Measurements from ENCODE around the gene CEACAM4. TPM values are rescaled to one million over a fixed set of nuclear protein-coding genes. Genes with fewer than 3 reads are reported as not detected.

CEACAM4 gene
- total RNA-seq, 6 experiments from 2014 or later = 0.29 to 3.4 (median 0.58) TPM

DNA sequence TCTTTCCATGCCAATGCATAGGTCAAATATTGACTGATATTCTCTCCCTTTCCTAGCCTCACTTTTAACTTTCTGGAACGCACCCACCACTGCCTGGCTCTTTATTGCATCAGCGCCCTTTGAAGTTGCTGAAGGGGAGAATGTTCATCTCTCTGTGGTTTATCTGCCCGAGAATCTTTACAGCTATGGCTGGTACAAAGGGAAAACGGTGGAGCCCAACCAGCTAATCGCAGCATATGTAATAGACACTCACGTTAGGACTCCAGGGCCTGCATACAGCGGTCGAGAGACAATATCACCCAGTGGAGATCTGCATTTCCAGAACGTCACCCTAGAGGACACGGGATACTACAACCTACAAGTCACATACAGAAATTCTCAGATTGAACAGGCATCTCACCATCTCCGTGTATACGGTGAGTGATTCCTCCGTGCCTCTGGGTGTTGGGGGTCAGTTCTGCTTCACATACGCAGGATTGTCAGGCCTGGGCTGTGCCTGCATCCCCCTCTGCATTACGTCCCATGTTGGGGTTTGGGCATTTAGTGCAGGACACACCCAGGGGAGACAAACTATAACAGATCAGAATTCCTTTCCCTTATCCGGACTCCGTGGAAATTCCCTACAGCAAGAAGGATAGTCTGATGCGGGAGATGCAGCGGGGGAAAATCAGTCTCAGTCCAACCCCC is 49.6 kb downstream of the CEACAM4 start:
- intact Hi-C loops (cut with DNase I) = no loop called here
- H3K36me3 ChIP-seq = no peaks in the 10 kb centered on the region
- no peaks in the 10 kb centered on the region for H3K9me3 ChIP-seq
- no peaks in the 10 kb centered on the region for H3K4me1 ChIP-seq
- DNase-seq (no peak), ATAC-seq (no peak)
- H3K4me3 ChIP-seq = no peak overlapping the region
- 60% methylated on average over 15 of the region's 19 CpGs for WGBS (ENCODE audit: insufficient coverage, low coverage, low lambda C conversion rate, missing lambda C conversion rate)
- no peaks in the 10 kb centered on the region for H3K27me3 ChIP-seq
- TF ChIP-seq POLR2A (IDR thresholded peaks at IDR 0.05) (no peak), CTCF (IDR thresholded peaks at IDR 0.05) (no peak)
- H3K27ac ChIP-seq = no peak overlapping the region

GRCh38 chr19:41575998-41576397 is 50.9 kb downstream of the CEACAM4 start, which contains the start of gene CEACAM21:
CEACAM21 (plus strand) TSS chr19:41576166; CDS start chr19:41576275, 109 bp downstream.
- intact Hi-C loops (cut with DNase I) = no loop called here
- TF ChIP-seq POLR2A (IDR thresholded peaks at IDR 0.05) (no peak), CTCF (IDR thresholded peaks at IDR 0.05) (no peak)
- Histone ChIP-seq H3K4me1 (no peaks in the 10 kb centered on the region), H3K27ac (peak within 1 kb of the TSS; percentile 26 to 65 (median 40)), H3K27me3 (no peaks in the 10 kb centered on the region), H3K4me3 (peak within 1 kb of the TSS in 1 of 3 donors; percentile 10), H3K9me3 (no peaks in the 10 kb centered on the region), H3K36me3 (no peaks in the 10 kb centered on the region)
- ATAC-seq = peak; percentile 88 to 96 (median 93)
- WGBS (ENCODE audit: insufficient coverage, low coverage, low lambda C conversion rate, missing lambda C conversion rate) = 14% methylated on average over 3 of the region's 4 CpGs
- peak; percentile 51 to 75 (median 65) for DNase-seq

DNA sequence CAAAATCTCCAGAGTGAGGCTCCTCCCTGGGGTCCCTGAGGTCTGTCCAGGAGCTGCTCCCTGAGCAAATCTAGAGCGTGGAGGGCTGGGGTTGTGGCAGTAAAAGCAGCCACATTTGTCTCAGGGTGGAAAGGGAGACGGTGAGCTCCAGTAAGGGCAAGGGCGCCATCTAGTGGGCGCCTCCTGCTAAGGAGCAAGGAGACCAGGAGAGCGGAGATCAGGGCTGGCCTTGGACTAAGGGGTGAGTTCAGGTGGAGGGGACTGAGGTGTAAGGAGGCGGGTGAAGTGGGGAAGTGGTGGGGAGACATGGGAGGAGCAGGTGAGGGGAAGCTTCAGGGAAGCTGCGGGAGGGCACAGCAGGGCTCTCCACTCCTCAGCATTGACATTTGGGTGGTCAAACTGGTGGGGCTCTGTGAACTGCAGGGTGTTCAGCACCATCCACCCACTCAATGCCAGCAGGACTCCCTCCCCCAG is 56.2 kb downstream of the CEACAM4 start:
- DNase-seq (peak; percentile 74 to 85 (median 82)), ATAC-seq (peak; percentile 88 to 97 (median 94))
- Histone ChIP-seq H3K4me1 (no peaks in the 10 kb centered on the region), H3K27ac (no peak overlapping the region), H3K9me3 (no peaks in the 10 kb centered on the region), H3K4me3 (no peak overlapping the region), H3K36me3 (no peaks in the 10 kb centered on the region), H3K27me3 (no peaks in the 10 kb centered on the region)
- TF ChIP-seq POLR2A (IDR thresholded peaks at IDR 0.05) (no peak), CTCF (IDR thresholded peaks at IDR 0.05) (peak; percentile 78 to 91 (median 80))
- intact Hi-C loops (cut with DNase I) = no loop called here
- 2% methylated on average over 6 of the region's 7 CpGs for WGBS (ENCODE audit: insufficient coverage, low coverage, low lambda C conversion rate, missing lambda C conversion rate)

- Histone ChIP-seq H3K27me3 (peaks cover 0 to 1% of the 10 kb centered on the region in 2 donors), H3K4me3 (no peak overlapping the region), H3K4me1 (no peaks in the 10 kb centered on the region), H3K9me3 (no peaks in the 10 kb centered on the region), H3K36me3 (no peaks in the 10 kb centered on the region), H3K27ac (no peak overlapping the region)
- intact Hi-C loops (cut with DNase I) = no loop called here
- DNase-seq = no peak
- TF ChIP-seq CTCF (IDR thresholded peaks at IDR 0.05) (no peak), POLR2A (IDR thresholded peaks at IDR 0.05) (no peak)
- ATAC-seq = no peak
- 30% methylated on average over 2 of the region's 3 CpGs for WGBS (ENCODE audit: insufficient coverage, low coverage, low lambda C conversion rate, missing lambda C conversion rate)
These were observed 56.7 kb downstream of the CEACAM4 start for GRCh38 chr19:41570179-41570578.
